HCT116 (cell line): ENCODE measurements around the gene ZC3H7A. TPM values are rescaled to one million over a fixed set of nuclear protein-coding genes. Genes with fewer than 3 reads are reported as not detected.
"Not testable (repeated sequence)": the region's sequence is repeated elsewhere in the genome, so short reads cannot be mapped to it uniquely, and the experiment has no call there.

Source experiments
- ATAC-seq: fragments of 200-7000 bp; cut with Tn5 transposase; 2 replicates; pipeline ENCODE4 v1.9.1; 2020; ENCODE audit warnings: mild to moderate bottlenecking, moderate library complexity
- BruUV-seq: library from RNA; stranded (reverse); fragments of 400-500 nt; replicated peaks from 2 replicates; lab custom pipeline; 2021; lab: Mats Ljungman, UMichigan
- CTCF ChIA-PET: fragments of 300-600 bp; sonication (Branson Sonifier 250); formaldehyde crosslinking; loops from one replicate; lab custom pipeline; 2021; ENCODE audit warnings: antibody characterized with exemption; lab: Charles Lee
- POLR2A ChIA-PET: fragments of 300-600, 350-600 bp; sonication (Branson Sonifier 250); formaldehyde crosslinking; loops from one replicate; lab custom pipeline; 2021; ENCODE audit warnings: antibody characterized with exemption; lab: Charles Lee
- RAD21 ChIA-PET, 2 experiments: fragments of 300-600 bp; sonication (Branson Sonifier 250); formaldehyde crosslinking; loops; one replicate each; lab custom pipeline; 2023; ENCODE audit warnings: low total read pairs in 2 of 2; ENCODE audit not compliant: uncharacterized antibody in 2 of 2, unreplicated experiment in 2 of 2, low non-redundant PET in 1 of 2; lab: Charles Lee
- DNase-seq: peaks from one replicate; pipeline ENCODE4 v3.0.0-alpha.2; 2010; ENCODE audit warnings: low read depth, low spot score
- H2AFZ ChIP-seq: fragments of 200-600 bp; shearing (Covaris generic), sonication (generic); 2 replicates; pipeline ENCODE4 v1.6.1; 2017; ENCODE audit warnings: low read depth, mixed run types, mixed read lengths, antibody characterized with exemption, low read length; ENCODE audit not compliant: poor library complexity, severe bottlenecking
- H3K27ac ChIP-seq: 2 replicates; pipeline ENCODE4 v1.5.1; 2012; ENCODE audit warnings: low read depth, low read length
- H3K27me3 ChIP-seq: fragments of 200-600 bp; sonication (generic); 2 replicates; pipeline ENCODE4 v1.6.1; 2016; ENCODE audit warnings: mixed run types, low read length, mixed read lengths; ENCODE audit not compliant: insufficient read depth
- H3K36me3 ChIP-seq, 2 experiments: fragments of 200-500 bp in 1 of 2; fragments of 200-600 bp in 1 of 2; sonication (Bioruptor generic) in 1 of 2; sonication (generic) in 1 of 2; 2 replicates each; pipeline versions ENCODE4 v1.5.1 to v1.6.1; 2014 to 2016; ENCODE audit warnings: low read length in 2 of 2, inconsistent platforms in 1 of 2, mixed read lengths in 1 of 2, mixed run types in 1 of 2; ENCODE audit not compliant: insufficient read depth in 2 of 2, control insufficient read depth in 1 of 2
- H3K4me1 ChIP-seq, 2 experiments: fragments of 200-600 bp in 1 of 2; sonication (generic) in 1 of 2; 2 replicates each; pipeline versions ENCODE4 v1.5.1 to v1.6.1; 2012 to 2017; ENCODE audit warnings: low read length in 2 of 2, inconsistent platforms in 1 of 2, mild to moderate bottlenecking in 1 of 2, mixed read lengths in 1 of 2, mixed run types in 1 of 2, moderate library complexity in 1 of 2; ENCODE audit not compliant: insufficient read depth in 2 of 2, control insufficient read depth in 1 of 2
- H3K4me2 ChIP-seq: fragments of 200-600 bp; sonication (generic); 2 replicates; pipeline ENCODE4 v1.6.1; 2017; ENCODE audit warnings: mixed run types, low read length, mixed read lengths
- H3K4me3 ChIP-seq, 2 experiments: fragments of 200-600 bp in 1 of 2; sonication (generic) in 1 of 2; replicated peaks in 1 of 2; 2 replicates each; pipeline ENCODE4 v1.5.1; 2011 to 2016; ENCODE audit warnings: low read length in 2 of 2, control low read depth in 1 of 2, low read depth in 1 of 2, mild to moderate bottlenecking in 1 of 2, mixed read lengths in 1 of 2, mixed run types in 1 of 2
- H3K79me2 ChIP-seq: fragments of 200-600 bp; sonication (generic); 2 replicates; pipeline ENCODE4 v1.6.1; 2017; ENCODE audit warnings: mild to moderate bottlenecking, mixed run types, low read length, moderate library complexity, mixed read lengths; ENCODE audit not compliant: insufficient read depth
- H3K9ac ChIP-seq: fragments of 200-600 bp; sonication (generic); 2 replicates; pipeline ENCODE4 v1.6.1; 2016; ENCODE audit warnings: low read length, mixed read lengths
- H3K9me2 ChIP-seq: fragments of 200-600 bp; sonication (generic), shearing (Covaris generic); 2 replicates; pipeline ENCODE4 v1.6.1; 2017; ENCODE audit warnings: mixed run types, mild to moderate bottlenecking, moderate library complexity; ENCODE audit not compliant: insufficient read depth
- H3K9me3 ChIP-seq, 2 experiments: fragments of 200-500 bp in 1 of 2; fragments of 200-600 bp in 1 of 2; sonication (Bioruptor generic) in 1 of 2; sonication (generic) in 1 of 2; 2 replicates each; pipeline ENCODE4 v1.6.1; 2014 to 2017; ENCODE audit warnings: low read length in 2 of 2, mixed read lengths in 2 of 2, inconsistent platforms in 1 of 2, low read depth in 1 of 2, mild to moderate bottlenecking in 1 of 2, mixed run types in 1 of 2, moderate library complexity in 1 of 2; ENCODE audit not compliant: control insufficient read depth in 1 of 2, insufficient read depth in 1 of 2
- H4K20me1 ChIP-seq: fragments of 200-600 bp; sonication (generic), shearing (Covaris generic); 2 replicates; pipeline ENCODE4 v1.6.1; 2017; ENCODE audit warnings: mixed run types, mild to moderate bottlenecking, moderate library complexity; ENCODE audit not compliant: insufficient read depth
- CEBPB ChIP-seq: IDR thresholded peaks from 2 replicates; pipeline ENCODE4 v1.6.1; 2012; ENCODE audit warnings: low read depth
- ELF1 ChIP-seq: IDR thresholded peaks from 2 replicates; pipeline ENCODE4 v1.6.1; 2012; ENCODE audit warnings: low read depth, borderline replicate concordance
- EZH2phosphoT487 ChIP-seq: fragments of 200-600 bp; IDR thresholded peaks from 2 replicates; pipeline ENCODE4 v1.6.1; 2018; ENCODE audit warnings: antibody characterized with exemption, borderline replicate concordance
- FOSL1 ChIP-seq: IDR thresholded peaks from 2 replicates; pipeline ENCODE4 v1.6.1; 2012; ENCODE audit warnings: low read depth
- JUND ChIP-seq: IDR thresholded peaks from 2 replicates; pipeline ENCODE4 v1.6.1; 2012
- RAD21 ChIP-seq: IDR thresholded peaks from 2 replicates; pipeline ENCODE4 v1.6.1; 2012; ENCODE audit warnings: low read depth, mild to moderate bottlenecking
- SIN3A ChIP-seq: IDR thresholded peaks from 2 replicates; pipeline ENCODE4 v1.6.1; 2012; ENCODE audit warnings: low read depth
- SP1 ChIP-seq: IDR thresholded peaks from 2 replicates; pipeline ENCODE4 v1.6.1; 2012; ENCODE audit warnings: low read depth
- ZFX ChIP-seq: fragments of 450-650 bp; IDR thresholded peaks from 2 replicates; pipeline ENCODE4 v1.6.1; 2017
- intact Hi-C: fragments of 100-400 bp; cut with micrococcal nuclease; formaldehyde crosslinking; loops from 2 replicates; pipeline ENCODE4 v1.10.0; 2022
- total RNA-seq: library from RNA; stranded (reverse); gene quantifications from one replicate; pipeline ENCODE4 v1.2.1, GENCODE V29; 2021; ENCODE audit not compliant: unreplicated experiment
- TF ChIP-seq, protein P1 (sequence below), 3 experiments: fragments of 200-600 bp in 1 of 3; sonication (generic) in 1 of 3; IDR thresholded peaks in 2 of 3; conservative IDR thresholded peaks in 1 of 3; 2 replicates each; pipeline ENCODE4 v1.5.1; 2012 to 2017; ENCODE audit warnings: low read depth in 2 of 3, low read length in 2 of 3, antibody characterized with exemption in 1 of 3, borderline replicate concordance in 1 of 3, control low read depth in 1 of 3, mild to moderate bottlenecking in 1 of 3, mixed read lengths in 1 of 3, mixed run types in 1 of 3, moderate library complexity in 1 of 3; ENCODE audit not compliant: insufficient read depth in 1 of 3
- TF ChIP-seq, protein P2 (sequence below): IDR thresholded peaks from 2 replicates; pipeline ENCODE4 v1.6.1; 2012
- TF ChIP-seq, protein P3 (sequence below): IDR thresholded peaks from 2 replicates; pipeline ENCODE4 v1.6.1; 2012

ZC3H7A gene
- total RNA-seq, 1 experiment from 2014 or later = 33.4 TPM

DNA sequence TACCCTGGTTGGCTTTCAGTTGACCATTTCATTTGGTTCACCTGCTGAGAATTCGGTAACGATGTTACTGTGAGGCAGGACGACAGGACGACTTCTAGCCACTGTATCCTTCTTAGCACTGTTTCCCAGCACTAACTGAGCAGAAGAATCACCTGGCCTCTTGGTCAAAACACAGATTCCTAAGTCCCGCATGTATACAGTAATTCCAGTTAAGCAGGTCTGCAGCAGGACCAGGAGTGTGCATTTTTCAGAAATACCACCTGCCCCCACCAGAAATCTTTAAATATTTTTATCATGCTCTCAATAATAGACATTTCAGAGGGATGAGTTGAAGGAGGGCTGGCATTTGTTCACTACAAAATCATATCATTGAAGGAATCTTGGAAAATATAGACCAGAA is 31.6 kb upstream of the ZC3H7A start:
- no peaks in the 10 kb centered on the region for H3K36me3 ChIP-seq
- CTCF ChIA-PET = no interaction called here
- no TSS peak for BruUV-seq
- no peak overlapping the region for H2AFZ ChIP-seq
- no peaks in the 10 kb centered on the region for H3K4me1 ChIP-seq
- H3K9ac ChIP-seq = no peak overlapping the region
- intact Hi-C loops = no loop called here
- H3K9me2 ChIP-seq = no peaks in the 10 kb centered on the region
- no peak for TF ChIP-seq ZFX
- TF ChIP-seq, protein P1, sequence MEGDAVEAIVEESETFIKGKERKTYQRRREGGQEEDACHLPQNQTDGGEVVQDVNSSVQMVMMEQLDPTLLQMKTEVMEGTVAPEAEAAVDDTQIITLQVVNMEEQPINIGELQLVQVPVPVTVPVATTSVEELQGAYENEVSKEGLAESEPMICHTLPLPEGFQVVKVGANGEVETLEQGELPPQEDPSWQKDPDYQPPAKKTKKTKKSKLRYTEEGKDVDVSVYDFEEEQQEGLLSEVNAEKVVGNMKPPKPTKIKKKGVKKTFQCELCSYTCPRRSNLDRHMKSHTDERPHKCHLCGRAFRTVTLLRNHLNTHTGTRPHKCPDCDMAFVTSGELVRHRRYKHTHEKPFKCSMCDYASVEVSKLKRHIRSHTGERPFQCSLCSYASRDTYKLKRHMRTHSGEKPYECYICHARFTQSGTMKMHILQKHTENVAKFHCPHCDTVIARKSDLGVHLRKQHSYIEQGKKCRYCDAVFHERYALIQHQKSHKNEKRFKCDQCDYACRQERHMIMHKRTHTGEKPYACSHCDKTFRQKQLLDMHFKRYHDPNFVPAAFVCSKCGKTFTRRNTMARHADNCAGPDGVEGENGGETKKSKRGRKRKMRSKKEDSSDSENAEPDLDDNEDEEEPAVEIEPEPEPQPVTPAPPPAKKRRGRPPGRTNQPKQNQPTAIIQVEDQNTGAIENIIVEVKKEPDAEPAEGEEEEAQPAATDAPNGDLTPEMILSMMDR (IDR thresholded peaks at IDR 0.05 in 2 of 3, conservative IDR thresholded peaks at IDR 0.05 in 1 of 3; ENCODE audit: borderline replicate concordance in 1 of 3, insufficient read depth in 1 of 3, low read depth in 2 of 3, low read length in 2 of 3) = no peak
- TF ChIP-seq CEBPB = no peak
- TF ChIP-seq FOSL1 = no peak
- no peak for TF ChIP-seq SP1
- TF ChIP-seq JUND = no peak
- no peak for TF ChIP-seq SIN3A
- TF ChIP-seq, protein P2, sequence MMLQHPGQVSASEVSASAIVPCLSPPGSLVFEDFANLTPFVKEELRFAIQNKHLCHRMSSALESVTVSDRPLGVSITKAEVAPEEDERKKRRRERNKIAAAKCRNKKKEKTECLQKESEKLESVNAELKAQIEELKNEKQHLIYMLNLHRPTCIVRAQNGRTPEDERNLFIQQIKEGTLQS = no peak
- no peak for TF ChIP-seq EZH2phosphoT487
- TF ChIP-seq, protein P3, sequence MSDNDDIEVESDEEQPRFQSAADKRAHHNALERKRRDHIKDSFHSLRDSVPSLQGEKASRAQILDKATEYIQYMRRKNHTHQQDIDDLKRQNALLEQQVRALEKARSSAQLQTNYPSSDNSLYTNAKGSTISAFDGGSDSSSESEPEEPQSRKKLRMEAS = no peak
- TF ChIP-seq ELF1 = no peak
- TF ChIP-seq RAD21 = no peak
- TF ChIP-seq, all 23 proteins: peak for 0
- Histone ChIP-seq H3K9me3 (no peaks in the 10 kb centered on the region), H4K20me1 (no peaks in the 10 kb centered on the region), H3K4me2 (no peak overlapping the region), H3K4me3 (no peak overlapping the region), H3K27me3 (no peaks in the 10 kb centered on the region), H3K27ac (no peak overlapping the region), H3K79me2 (no peaks in the 10 kb centered on the region)
- POLR2A ChIA-PET = no interaction called here
- ATAC-seq = no peak
- RAD21 ChIA-PET = no interaction called here
- no peak for DNase-seq

- H2AFZ ChIP-seq, H3K4me3 ChIP-seq, CTCF ChIA-PET, H3K36me3 ChIP-seq, H3K9ac ChIP-seq, H3K79me2 ChIP-seq, ATAC-seq, H3K4me1 ChIP-seq, POLR2A ChIA-PET, H3K9me3 ChIP-seq, H3K9me2 ChIP-seq, H3K4me2 ChIP-seq, intact Hi-C loops, DNase-seq, BruUV-seq, H3K27ac ChIP-seq, H4K20me1 ChIP-seq, H3K27me3 ChIP-seq, RAD21 ChIA-PET: not testable (repeated sequence)
These were observed 28.6 kb upstream of the ZC3H7A start for GRCh38 chr16:11825520-11826165.
